ENCODE results near the gene MCHR1. TPM values are rescaled to one million over a fixed set of nuclear protein-coding genes. Genes with fewer than 3 reads are reported as not detected.

The MCHR1 gene
- total and polyA plus RNA-seq, 9 of the 15 experiments (the other 6 are each of a cell fraction or from before 2014, with no cell fraction given): 0.03 to 0.50 TPM; not detected in 7

DNA sequence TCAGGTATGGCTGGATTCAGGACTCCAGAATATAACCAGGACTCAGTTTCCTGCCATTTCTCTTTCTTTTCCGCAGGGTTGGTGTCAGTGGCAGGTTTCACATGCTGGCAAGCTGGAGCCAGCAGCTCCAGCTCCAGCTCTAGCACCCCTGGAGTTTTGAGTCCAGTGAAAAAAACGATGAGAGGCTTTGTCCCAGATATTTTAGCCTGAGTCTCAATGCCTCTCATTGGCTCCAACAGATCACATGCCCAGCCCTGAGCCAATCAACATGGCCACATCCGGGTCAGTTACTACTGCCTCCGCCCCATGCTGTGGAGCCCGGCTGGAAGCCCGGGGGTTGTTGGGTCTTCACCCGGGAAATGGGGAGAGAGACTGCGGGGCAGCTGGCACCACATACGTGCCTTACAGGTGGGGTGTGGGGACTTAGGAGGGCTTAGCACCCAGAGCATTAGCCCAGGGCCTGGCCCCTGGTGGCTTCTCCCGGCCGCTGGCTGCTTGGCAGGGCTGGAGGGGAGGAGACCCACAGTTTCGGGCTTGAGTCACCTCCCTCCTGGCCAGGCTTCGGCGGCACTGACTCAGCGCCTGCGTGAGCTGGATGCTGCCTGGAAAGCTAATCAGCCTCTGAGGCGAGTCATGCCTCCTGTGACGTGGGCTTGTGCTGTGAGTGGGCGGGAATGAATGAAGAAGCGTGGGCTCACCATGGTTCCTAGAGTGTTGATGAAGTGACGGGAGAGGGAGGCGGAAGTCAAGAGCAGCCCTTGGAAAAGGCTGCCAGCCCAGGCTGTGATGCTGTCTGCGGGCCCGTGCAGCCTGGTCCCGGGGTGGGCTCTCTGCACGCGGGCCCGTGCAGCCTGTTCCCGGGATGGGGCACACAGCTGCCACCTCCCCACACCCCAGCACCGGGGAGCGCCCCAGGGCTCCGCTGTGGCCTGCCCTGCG lies 27.5 kb upstream of the MCHR1 start (continued):
- TF ChIP-seq, protein P1, sequence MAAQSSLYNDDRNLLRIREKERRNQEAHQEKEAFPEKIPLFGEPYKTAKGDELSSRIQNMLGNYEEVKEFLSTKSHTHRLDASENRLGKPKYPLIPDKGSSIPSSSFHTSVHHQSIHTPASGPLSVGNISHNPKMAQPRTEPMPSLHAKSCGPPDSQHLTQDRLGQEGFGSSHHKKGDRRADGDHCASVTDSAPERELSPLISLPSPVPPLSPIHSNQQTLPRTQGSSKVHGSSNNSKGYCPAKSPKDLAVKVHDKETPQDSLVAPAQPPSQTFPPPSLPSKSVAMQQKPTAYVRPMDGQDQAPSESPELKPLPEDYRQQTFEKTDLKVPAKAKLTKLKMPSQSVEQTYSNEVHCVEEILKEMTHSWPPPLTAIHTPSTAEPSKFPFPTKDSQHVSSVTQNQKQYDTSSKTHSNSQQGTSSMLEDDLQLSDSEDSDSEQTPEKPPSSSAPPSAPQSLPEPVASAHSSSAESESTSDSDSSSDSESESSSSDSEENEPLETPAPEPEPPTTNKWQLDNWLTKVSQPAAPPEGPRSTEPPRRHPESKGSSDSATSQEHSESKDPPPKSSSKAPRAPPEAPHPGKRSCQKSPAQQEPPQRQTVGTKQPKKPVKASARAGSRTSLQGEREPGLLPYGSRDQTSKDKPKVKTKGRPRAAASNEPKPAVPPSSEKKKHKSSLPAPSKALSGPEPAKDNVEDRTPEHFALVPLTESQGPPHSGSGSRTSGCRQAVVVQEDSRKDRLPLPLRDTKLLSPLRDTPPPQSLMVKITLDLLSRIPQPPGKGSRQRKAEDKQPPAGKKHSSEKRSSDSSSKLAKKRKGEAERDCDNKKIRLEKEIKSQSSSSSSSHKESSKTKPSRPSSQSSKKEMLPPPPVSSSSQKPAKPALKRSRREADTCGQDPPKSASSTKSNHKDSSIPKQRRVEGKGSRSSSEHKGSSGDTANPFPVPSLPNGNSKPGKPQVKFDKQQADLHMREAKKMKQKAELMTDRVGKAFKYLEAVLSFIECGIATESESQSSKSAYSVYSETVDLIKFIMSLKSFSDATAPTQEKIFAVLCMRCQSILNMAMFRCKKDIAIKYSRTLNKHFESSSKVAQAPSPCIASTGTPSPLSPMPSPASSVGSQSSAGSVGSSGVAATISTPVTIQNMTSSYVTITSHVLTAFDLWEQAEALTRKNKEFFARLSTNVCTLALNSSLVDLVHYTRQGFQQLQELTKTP (IDR thresholded peaks at IDR 0.05; ENCODE audit: low read depth in 1 of 2, partially characterized antibody in 2 of 2): peak in 1 of 2 experiments; percentile 27
- TF ChIP-seq GTF2F1 (IDR thresholded peaks at IDR 0.05; ENCODE audit: low read depth, low read length) (peak; percentile 70; the same call in 1 of the 2 replicates), TAF1 (IDR thresholded peaks at IDR 0.05; ENCODE audit: control insufficient read depth, extremely low read depth, insufficient read depth, low read length, severe bottlenecking) (peak; percentile 82), POLR2AphosphoS5 (IDR thresholded peaks at IDR 0.05; ENCODE audit: control insufficient read depth, insufficient read depth, low read depth, low read length) (peak; percentile 67), JUND (IDR thresholded peaks at IDR 0.05; ENCODE audit: borderline replicate concordance, low read depth, low read length) (peak; percentile 87), JUND (tag; IDR thresholded peaks at IDR 0.05; ENCODE audit: borderline replicate concordance, low read depth, low read length) (peak; percentile 73; the same call in 2 of the 3 replicates), HDAC1 (IDR thresholded peaks at IDR 0.05) (peak in 1 of 2 experiments; percentile 89; a peak in 2 of 4 replicates), CTBP1 (IDR thresholded peaks at IDR 0.05; ENCODE audit: borderline replicate concordance) (peak; percentile 49; the same call in 1 of the 2 replicates), GATAD2A (IDR thresholded peaks at IDR 0.05) (peak; percentile 49; the same call in 1 of the 2 replicates), CBX1 (IDR thresholded peaks at IDR 0.05; ENCODE audit: low read depth) (peak; percentile 71), NBN (IDR thresholded peaks at IDR 0.05; ENCODE audit: low read depth) (no peak), ZFP36 (IDR thresholded peaks at IDR 0.05; ENCODE audit: low read depth, low read length, partially characterized antibody) (no peak), ZFP30 (CRISPR knock-in tag; IDR thresholded peaks at IDR 0.05; ENCODE audit: borderline replicate concordance) (no peak), ZNF354B (CRISPR knock-in tag; IDR thresholded peaks at IDR 0.05) (no peak), POLR2B (IDR thresholded peaks at IDR 0.05; ENCODE audit: low read depth, partially characterized antibody) (peak; percentile 93), RCOR1 (IDR thresholded peaks at IDR 0.05; ENCODE audit: borderline replicate concordance in 1 of 2, low read depth in 2 of 2, low read length in 2 of 2) (peak in 1 of 2 experiments; percentile 58; a peak in 1 of 4 replicates)
- TF ChIP-seq, protein P2, sequence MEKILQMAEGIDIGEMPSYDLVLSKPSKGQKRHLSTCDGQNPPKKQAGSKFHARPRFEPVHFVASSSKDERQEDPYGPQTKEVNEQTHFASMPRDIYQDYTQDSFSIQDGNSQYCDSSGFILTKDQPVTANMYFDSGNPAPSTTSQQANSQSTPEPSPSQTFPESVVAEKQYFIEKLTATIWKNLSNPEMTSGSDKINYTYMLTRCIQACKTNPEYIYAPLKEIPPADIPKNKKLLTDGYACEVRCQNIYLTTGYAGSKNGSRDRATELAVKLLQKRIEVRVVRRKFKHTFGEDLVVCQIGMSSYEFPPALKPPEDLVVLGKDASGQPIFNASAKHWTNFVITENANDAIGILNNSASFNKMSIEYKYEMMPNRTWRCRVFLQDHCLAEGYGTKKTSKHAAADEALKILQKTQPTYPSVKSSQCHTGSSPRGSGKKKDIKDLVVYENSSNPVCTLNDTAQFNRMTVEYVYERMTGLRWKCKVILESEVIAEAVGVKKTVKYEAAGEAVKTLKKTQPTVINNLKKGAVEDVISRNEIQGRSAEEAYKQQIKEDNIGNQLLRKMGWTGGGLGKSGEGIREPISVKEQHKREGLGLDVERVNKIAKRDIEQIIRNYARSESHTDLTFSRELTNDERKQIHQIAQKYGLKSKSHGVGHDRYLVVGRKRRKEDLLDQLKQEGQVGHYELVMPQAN (IDR thresholded peaks at IDR 0.05; ENCODE audit: borderline replicate concordance): peak; percentile 74; the same call in 1 of the 2 replicates

All from K562 (cell line).